GM12872 (cell line): Measurements from ENCODE around the gene IL1RL2.

Experiments
- TF ChIP-seq, protein P1 (sequence below): IDR thresholded peaks from 3 replicates; pipeline ENCODE4 v1.5.1; 2011; ENCODE audit warnings: low read depth, mild to moderate bottlenecking, low read length, moderate library complexity; ENCODE audit not compliant: insufficient read depth

IL1RL2 gene

DNA sequence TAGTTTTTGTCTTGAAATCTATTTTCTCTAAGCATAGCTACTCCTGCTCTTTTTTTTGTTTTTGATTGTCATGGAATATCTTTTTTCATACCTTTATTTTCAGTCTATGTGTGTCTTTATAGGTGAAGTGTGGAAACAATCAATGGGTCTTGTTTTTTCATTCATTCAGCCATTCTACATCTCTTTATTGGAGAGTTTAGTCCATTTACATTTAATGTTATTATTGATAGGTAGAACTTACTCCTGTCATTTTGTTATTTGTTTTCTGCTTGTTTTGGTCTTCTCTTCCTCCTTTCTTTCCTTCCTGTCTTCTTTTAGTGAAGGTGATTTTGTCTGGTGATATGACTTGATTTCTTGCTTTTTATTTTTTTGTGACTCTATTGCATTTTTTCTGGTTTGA lies 17.8 kb downstream of the IL1RL2 start:
- TF ChIP-seq, protein P1, sequence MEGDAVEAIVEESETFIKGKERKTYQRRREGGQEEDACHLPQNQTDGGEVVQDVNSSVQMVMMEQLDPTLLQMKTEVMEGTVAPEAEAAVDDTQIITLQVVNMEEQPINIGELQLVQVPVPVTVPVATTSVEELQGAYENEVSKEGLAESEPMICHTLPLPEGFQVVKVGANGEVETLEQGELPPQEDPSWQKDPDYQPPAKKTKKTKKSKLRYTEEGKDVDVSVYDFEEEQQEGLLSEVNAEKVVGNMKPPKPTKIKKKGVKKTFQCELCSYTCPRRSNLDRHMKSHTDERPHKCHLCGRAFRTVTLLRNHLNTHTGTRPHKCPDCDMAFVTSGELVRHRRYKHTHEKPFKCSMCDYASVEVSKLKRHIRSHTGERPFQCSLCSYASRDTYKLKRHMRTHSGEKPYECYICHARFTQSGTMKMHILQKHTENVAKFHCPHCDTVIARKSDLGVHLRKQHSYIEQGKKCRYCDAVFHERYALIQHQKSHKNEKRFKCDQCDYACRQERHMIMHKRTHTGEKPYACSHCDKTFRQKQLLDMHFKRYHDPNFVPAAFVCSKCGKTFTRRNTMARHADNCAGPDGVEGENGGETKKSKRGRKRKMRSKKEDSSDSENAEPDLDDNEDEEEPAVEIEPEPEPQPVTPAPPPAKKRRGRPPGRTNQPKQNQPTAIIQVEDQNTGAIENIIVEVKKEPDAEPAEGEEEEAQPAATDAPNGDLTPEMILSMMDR, result no peak

DNA sequence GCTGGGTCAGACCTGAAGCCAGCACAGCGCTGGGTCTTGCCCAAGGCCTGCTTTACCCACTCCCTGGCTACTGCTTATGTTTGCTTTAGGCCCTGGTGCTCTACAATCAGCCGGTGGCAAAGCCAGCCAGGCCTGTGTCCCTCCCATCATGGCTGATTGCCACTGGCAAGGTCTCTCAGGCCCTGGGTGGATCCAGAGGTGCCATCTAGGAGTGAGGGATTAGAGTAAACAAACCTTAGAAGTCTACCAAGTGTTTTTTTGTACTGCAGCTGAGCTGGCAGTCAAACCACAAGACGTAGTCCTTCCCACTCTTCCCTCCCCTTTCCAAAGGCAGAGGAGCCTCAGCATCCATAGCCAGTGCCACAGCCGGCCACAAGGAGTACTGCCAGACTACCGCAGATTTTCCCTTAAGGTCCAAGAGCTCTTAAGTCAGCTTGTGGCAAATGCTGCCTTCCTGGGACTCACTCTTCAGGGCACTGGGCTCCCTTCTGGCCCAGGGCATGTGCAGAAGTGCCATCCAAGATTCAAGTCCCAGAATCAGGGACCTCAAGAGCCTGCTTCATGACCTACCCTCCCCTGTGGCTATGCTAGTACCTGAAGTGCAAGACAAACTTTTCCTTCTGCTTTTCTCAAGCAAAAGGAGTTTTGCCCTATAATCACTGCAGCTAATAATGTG lies 20.0 kb downstream of the IL1RL2 start:
- TF ChIP-seq, protein P1, result no peak

DNA sequence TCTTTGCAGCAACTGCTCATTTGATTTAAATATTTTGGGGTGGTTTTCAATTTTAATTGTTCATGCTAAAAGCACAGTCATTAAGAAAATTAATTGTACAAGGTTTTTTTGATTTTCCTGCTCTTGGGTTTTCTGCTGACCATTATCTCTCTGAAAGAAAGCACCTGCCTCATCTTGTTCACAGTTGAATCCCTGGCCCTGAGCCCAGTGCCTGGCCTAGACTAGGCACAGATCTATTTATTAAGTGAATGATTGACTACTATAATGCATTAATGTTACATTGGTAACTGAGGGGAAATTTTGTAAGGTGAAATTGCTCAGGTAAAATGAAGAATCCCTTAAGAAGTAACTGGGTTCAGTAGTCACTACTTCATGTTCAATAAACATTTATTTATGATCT lies 22.0 kb downstream of the IL1RL2 start:
- TF ChIP-seq, protein P1, result no peak

DNA sequence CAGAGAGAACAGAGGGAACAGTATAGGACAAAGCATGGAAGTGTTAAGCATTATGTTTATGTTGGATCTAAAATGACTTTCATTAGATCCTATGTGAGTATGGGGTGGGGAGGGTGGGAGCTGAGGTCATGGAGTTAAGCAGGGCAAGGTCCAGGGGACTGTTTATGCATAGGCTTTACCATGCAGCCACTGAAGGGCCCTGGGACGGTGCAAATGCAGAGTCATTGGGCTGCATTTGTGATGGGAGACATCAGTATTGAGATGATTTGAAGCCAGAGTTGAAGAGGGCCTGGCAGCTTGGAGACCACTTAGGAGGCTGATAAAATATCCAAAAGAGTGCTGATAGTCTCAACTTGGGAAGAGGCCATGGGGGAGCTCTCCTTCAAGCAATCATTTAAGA lies 22.7 kb downstream of the IL1RL2 start:
- TF ChIP-seq, protein P1, result no peak

DNA sequence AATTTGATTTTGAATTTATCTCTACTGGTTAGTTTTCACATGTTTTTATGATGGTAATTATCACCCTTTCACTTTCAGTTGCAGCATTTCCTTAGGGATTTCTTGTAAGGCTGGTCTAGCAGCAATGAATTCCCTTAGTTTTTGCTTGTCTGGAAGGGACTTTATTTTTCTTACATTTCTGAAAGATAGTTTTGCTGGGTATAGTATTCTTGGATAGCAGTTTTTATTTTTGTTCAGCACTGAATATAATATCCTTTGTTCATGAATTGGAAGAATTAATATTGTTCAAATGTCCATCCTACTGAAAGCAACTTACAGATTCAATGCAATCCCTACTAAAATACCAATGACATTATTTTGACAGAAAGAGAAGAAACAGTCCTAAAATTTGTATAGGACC lies 30.2 kb downstream of the IL1RL2 start:
- TF ChIP-seq, protein P1, result no peak

DNA sequence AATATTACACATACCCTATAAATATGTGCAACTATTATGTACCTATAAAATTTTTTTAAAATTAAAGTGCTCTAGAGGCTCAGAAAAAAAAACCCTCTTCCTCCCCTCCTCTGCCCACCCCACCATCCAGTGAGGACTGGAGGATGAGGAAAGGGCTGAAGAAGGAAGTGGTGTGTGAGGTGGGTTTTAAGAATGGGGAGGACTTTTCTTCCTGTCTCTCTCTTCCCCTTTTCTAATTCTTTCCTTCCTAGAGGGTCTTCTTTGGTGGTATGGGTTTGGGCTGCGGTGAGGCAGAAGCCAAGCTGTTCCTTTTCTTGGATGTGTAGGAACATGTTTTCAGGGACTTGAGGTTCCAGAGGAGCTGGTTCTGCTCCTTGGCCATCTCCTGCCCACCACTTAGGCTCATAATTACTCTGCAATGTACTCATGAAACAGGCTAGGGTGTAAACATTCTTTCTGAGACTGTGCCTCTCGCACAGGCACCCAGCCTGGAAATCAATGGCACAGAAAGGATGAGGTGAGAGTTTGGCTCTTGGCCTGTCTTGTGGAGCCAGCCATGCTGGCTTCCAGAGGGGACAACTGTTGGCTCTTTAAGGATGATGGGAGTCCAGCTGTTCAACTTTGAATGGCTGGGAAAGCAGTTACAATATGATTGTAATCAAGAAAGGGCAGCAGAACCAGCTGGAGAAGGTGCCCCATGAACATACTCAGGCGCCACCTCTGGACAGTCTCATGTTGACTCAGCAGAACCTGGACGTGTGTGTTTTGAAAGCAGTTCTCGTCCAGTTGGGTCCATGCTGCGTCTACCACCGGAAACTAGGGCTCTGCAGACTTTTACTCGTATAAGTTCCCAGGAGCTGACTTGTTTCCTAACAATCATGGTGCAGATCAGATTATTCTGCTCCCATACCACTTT lies 38.3 kb downstream of the IL1RL2 start:
- TF ChIP-seq, protein P1, result no peak

DNA sequence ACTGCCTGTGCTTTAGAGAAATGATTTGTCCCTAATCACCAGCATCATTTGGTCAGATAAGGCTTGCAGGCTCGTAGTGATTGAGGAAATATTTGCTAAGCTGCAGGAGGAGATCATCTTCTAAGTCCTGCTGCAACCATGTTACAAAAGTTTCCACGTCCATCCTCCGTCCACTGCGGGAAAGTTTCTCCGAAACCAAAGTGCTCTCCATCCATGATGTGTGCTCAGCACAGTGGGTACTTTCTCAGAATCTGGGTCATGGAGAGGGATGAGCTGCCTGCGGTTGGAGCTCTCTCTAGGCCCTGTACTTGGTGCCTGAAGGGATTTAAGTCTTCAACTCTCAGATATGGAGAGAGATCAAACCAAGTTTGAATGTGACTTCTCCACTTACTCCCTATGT lies 39.3 kb downstream of the IL1RL2 start:
- TF ChIP-seq, protein P1, result no peak
